Astrocyte of the cerebellum (primary cell): ENCODE data around the gene COL27A1.
"Not testable (repeated sequence)": the region's sequence is repeated elsewhere in the genome, so short reads cannot be mapped to it uniquely, and the experiment has no call there.

Experiments
- DNase-seq: peaks from one replicate; pipeline ENCODE4 v3.0.0-alpha.2; 2011; ENCODE audit warnings: low read depth
- H3K4me3 ChIP-seq: 2 replicates; pipeline ENCODE4 v1.5.1; 2011; ENCODE audit warnings: mild to moderate bottlenecking, low read depth, low read length, moderate library complexity
- in situ Hi-C: cut with HindIII; loops from 2 replicates; pipeline ENCODE4 v1.10.0; 2017; ENCODE audit warnings: low sequenced_read_pairs
- TF ChIP-seq, protein P1 (sequence below): IDR thresholded peaks from 2 replicates; pipeline ENCODE4 v1.5.1; 2012; ENCODE audit warnings: low read length, low read depth, moderate library complexity, mild to moderate bottlenecking; ENCODE audit errors: missing control alignments

Gene COL27A1

DNA sequence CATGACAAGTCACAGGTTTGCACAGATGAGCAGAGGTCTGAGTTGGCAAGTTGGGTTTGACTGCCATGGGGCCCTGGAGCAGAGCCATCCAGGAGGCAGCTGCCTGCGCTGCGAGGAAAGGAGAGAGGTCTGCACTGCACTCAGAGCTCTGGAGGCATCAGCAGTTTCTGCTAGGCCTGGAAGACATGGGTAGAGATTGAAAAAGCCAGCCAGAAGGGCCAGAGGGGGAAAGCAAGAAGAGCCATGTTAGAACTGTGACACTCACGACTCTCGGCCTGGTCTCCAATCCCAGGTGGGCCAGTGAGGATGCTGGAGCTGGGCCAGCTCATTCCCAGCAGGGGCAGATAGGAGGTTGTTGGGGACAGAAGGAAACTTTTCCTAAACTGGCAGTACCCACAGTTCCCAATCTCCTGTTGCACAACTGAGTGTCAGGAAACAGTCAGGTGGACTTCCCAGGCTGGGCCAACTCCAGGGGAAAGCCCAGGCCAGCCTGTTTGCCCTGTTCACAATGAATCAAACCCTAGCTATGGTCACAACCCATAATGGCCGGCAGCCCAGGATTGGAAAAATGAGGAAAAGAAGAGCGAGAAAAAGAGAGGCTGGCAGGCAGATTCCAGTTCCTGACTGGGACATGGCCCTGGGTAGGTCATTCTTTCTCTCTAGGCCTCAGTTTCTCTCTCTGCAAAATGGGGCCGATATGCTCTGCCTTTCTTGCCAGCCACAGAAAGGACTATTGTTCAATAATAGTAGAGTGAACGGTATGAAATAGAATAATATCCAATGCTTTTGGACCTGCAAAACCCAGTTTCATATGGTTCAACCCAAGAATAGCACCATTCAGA, 159.8 kb downstream of the COL27A1 start:
- DNase-seq, result no peak
- TF ChIP-seq, protein P1, sequence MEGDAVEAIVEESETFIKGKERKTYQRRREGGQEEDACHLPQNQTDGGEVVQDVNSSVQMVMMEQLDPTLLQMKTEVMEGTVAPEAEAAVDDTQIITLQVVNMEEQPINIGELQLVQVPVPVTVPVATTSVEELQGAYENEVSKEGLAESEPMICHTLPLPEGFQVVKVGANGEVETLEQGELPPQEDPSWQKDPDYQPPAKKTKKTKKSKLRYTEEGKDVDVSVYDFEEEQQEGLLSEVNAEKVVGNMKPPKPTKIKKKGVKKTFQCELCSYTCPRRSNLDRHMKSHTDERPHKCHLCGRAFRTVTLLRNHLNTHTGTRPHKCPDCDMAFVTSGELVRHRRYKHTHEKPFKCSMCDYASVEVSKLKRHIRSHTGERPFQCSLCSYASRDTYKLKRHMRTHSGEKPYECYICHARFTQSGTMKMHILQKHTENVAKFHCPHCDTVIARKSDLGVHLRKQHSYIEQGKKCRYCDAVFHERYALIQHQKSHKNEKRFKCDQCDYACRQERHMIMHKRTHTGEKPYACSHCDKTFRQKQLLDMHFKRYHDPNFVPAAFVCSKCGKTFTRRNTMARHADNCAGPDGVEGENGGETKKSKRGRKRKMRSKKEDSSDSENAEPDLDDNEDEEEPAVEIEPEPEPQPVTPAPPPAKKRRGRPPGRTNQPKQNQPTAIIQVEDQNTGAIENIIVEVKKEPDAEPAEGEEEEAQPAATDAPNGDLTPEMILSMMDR, result no peak
- in situ Hi-C loops, result no loop called here
- no peak overlapping the region for H3K4me3 ChIP-seq

DNA sequence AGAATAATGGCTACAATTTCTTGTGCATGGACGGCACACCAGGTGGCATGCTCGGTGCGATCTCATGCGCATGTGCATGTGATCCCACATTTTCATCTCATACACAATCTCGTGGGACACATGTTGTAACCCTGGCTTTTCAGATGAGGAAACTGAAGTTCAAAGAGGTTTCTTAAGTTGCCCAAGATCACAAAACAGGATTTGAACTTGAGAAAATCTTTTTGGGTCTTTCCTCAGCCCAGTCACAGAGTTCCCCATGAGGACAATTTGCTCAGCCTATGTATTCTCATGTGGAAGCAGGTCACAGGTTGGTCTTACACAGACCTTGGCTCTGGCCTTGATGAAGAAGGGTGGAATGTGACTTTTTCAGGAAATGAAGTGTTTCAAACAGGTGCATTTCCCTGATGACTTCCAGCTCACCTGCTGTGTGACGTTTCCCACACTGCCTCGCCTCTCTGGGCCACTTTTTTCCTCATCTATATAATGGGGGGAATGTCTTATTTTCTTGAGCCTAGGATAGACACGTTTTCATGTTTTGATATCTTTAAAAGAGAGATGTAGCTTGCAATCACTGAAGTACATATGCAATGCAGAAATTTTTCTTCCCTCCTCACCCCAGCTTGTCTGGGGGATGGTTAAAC, 160.5 kb downstream of the COL27A1 start:
- DNase-seq, result no peak
- TF ChIP-seq, protein P1, result no peak
- H3K4me3 ChIP-seq, result no peak overlapping the region
- in situ Hi-C loops, result no loop called here

DNA sequence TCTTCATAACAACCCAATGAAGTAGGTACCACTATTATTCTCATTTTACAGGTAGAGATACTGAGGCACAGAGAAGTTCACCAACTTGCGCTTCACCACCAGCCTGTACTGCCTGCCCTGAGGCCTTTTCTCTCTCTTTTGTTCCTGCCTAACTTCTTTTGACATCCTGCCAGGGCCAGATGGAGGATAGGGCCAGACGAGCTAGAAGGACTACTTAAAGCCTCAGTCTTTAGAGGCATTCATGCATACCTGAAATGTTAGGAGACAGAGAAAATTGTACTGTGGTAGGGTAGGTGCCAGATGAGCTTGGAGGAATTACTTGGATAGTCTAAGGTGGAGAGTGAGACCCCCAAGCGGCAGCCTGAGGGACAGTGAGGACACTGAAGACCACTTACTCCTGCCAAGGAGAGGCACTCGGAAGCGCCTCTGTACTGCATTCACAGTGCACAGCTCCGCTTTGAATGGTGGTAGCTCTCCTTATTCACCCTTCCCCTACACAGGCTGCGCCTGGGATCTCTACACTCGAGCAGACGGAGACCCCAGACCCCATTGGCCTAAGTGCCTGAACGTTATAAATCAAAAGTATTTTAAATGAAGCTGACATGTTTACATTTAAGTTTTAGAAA, 161.4 kb downstream of the COL27A1 start:
- TF ChIP-seq, protein P1, result no peak
- DNase-seq, result no peak
- H3K4me3 ChIP-seq, result no peak overlapping the region
- in situ Hi-C loops, result no loop called here

DNA sequence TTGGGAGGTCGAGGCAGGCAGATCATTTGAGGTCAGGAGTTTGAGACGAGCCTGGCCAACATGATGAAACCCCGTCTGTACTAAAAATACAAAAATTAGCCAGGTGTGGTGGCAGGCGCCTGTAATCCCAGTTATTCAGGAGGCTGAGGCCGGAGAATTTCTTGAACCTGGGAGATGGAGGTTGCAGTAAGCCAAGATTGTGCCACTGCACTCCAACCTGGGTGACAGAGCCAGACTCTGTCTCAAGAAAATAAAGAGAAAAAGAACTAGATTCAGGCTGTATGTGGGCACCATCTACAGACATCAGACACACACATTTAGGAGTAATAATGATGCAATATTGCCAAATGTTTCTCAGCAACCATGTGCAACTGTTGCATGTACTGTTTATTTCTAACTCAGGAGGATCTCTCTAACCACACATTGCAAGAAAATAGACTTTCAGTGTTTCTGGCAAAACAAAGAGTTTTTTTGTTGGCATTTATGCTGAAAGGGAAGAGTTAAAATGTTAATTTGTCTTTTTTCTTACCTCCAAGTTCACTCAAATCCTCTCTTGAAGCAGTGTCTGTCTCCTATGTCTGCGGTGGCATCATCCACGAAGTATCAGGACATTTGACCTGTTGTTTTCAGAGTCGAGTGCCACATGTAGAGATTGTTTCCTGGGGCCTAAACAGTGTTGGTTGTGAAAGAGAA, 162.5 kb downstream of the COL27A1 start:
- TF ChIP-seq, protein P1, result no peak
- no peak overlapping the region for H3K4me3 ChIP-seq
- DNase-seq, result no peak
- in situ Hi-C loops, result no loop called here

DNA sequence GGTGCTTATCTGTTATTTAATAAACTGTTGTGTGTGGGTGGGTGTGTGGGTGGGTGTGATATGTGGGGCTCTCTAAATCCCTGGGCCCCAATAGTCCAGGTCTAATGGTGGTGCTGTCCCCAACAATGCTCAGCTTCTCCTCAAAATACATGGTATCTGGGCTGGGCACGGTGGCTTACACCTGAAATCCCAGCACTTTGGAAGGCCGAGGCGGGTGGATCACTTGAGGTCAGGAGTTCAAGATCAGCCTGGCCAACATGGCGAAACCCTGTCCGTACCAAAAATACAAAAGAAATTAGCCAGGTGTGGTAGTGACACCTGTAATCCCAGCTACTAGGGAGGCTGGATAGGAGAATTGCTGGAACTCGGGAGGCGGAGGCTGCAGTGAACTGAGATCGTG, 163.1 kb downstream of the COL27A1 start:
- no peak for DNase-seq
- TF ChIP-seq, protein P1, result no peak
- in situ Hi-C loops, result no loop called here
- no peak overlapping the region for H3K4me3 ChIP-seq

DNA sequence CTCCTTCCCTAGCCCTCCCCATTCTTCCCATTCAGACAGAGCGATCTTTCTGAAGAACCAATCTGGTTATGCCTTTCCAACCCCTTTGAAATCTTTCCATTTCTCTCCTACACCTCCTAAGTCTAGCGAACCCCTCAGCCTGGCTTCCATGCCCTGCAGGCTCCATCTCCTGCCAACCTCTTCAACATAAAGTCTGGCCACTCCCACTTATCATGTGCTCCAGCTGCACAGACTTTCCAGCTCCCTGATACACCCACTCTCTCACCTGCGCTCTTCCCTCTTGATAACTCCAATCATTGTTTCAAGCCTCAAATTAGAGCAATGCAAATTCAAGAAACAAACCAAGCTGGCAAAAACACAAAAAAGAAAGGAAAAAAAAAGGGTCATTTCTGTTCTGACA, 163.8 kb downstream of the COL27A1 start:
- no peak for DNase-seq
- no peak overlapping the region for H3K4me3 ChIP-seq
- in situ Hi-C loops, result no loop called here
- TF ChIP-seq, protein P1, result no peak

DNA sequence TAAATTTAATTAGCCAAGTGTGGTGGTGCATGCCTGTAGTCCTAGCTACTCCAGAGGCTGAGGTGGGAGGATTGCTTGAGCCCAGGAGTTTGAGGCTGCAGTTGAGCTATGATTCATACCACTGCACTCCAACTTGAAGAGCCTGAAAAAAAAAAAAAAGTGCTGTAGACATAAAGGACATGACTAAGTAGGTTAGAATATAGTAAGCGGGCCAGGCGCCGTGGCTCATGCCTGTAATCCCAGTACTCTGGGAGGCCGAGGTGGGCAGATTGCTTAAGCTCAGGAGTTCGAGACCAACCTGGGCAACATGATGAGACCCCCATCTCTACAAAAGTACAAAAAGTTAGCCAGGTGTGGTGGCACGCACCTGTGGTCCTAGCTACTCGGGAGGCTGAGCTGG, 165.4 kb downstream of the COL27A1 start:
- H3K4me3 ChIP-seq, DNase-seq, in situ Hi-C loops: not testable (repeated sequence)
